Adrenal gland (tissue), 5 donors: ENCODE data around the gene RPRML.
"Not testable (repeated sequence)": the region's sequence is repeated elsewhere in the genome, so short reads cannot be mapped to it uniquely, and the experiment has no call there.

Source experiments
- CTCF ChIP-seq, 6 experiments: fragments of 450-650 bp in 4 of 6; fragments of 200-600 bp in 2 of 6; sonication (generic) in 1 of 6; IDR thresholded peaks; 1 replicate in 5 of 6; 2 replicates in 1 of 6; pipeline versions ENCODE4 v1.5.1 to v1.8.0; 2016 to 2021; ENCODE audit warnings: antibody characterized with exemption in 6 of 6, mild to moderate bottlenecking in 2 of 6, moderate library complexity in 1 of 6
- POLR2A ChIP-seq, 2 donors: fragments of 450-650 bp; IDR thresholded peaks; one replicate each; pipeline ENCODE4 v1.6.1; 2017; ENCODE audit warnings: antibody characterized with exemption in 2 of 2, mild to moderate bottlenecking in 2 of 2, moderate library complexity in 1 of 2
- donor health status: DM: no; HTN: no; CAD: no.

DNA sequence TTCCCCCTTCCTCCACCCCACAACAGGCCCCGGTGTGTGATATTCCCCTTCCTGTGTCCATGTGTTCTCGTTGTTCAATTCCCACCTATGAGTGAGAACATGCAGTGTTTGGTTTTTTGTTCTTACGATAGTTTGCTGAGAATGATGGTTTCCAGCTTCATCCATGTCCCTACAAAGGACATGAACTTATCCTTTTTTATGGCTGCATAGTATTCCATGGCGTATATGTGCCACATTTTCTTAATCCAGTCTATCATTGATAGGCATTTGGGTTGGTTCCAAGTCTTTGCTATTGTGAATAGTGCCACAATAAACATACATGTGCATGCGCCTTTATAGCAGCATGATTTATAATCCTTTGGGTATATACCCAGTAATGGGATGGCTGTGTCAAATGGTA is 24.8 kb upstream of the RPRML start:
- TF ChIP-seq CTCF, POLR2A (IDR thresholded peaks at IDR 0.05): not testable (repeated sequence)
